ENCODE results near the gene LPP.

GRCh38 chr3:188157407-188157806, 3.5 kb downstream of the LPP start:
- TF ChIP-seq EZH2 (IDR thresholded peaks at IDR 0.05) (no peak), POLR2AphosphoS5 (IDR thresholded peaks at IDR 0.05; ENCODE audit: borderline replicate concordance, low read depth, low read length) (no peak), FOXP2 (optimal IDR thresholded peaks at IDR 0.05; ENCODE audit: control extremely low read depth, extremely low read length, insufficient read depth) (no peak)

Data from SK-N-MC (cell line).